ENCODE data around the gene APOBR. TPM values are rescaled to one million over a fixed set of nuclear protein-coding genes. Genes with fewer than 3 reads are reported as not detected.

APOBR gene
- total and polyA plus RNA-seq, 7 experiments from 2014 or later, result 0.22 to 28.8 (median 4.5) TPM

DNA sequence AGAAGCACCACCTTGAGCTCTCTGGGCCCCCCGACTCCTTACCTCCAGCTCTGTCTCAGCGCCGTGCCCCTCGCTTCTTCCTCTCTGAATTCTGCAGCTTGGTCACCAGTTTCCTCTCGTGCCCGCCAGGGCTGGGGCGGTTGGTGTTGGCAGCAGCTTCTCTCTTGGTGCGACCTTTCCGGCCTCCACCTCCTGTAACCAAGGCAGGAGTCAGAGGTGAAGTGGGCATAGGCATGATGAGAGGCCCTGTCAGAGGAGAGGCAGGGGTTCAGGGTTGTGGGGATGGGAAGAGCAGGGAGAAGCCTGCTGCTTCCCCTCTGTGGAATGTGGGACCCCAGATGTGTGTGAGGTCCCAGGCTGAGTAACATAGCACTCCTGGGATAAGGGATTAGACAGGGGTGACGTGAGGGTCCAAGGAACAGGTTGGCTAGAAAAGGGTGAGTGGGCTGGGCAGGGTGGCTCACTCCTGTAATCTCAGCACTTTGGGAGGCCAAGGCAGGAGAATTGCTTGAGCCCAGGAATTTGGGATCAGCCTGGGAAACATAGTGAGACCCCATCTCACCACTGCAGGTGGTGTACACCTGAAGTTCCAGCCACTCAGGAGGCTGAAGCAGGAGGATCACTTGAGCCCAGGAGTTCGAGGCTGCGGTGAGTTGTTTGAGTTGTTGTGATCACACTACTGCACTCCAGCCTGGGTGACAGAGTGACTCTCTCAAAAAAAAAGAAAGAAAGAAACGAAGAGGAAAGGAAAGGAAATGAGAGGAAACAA is 43.7 kb downstream of the APOBR start:
- Mint-ChIP-seq H3K4me1 (peaks cover 18 to 70% (median 47%) of the 10 kb centered on the region in 7 donors), H3K36me3 (peaks cover 0 to 8% (median 4%) of the 10 kb centered on the region in 5 donors), H3K4me3 (peak overlapping the region in 1 of 10 donors; percentile 2), H3K9me3 (peaks cover 0 to 4% (median 0%) of the 10 kb centered on the region in 11 donors), H3K27me3 (no peaks in the 10 kb centered on the region), H3K27ac (peak overlapping the region; percentile 5 to 87 (median 76))
- POLR2A ChIA-PET, result interaction anchor here (0.7 kb wide), 1 partner anchor 22 kb away, joined by 3 read pairs; no protein-coding TSS in a partner anchor
- no peak overlapping the region for H3K4me3 ChIP-seq (ENCODE audit: low read length)
- ATAC-seq, result no peak
- CTCF ChIA-PET, result no interaction called here
- peaks cover 19% of the 10 kb centered on the region in 2 donors for H3K4me1 ChIP-seq (ENCODE audit: control insufficient read depth in 2 of 2, insufficient read depth in 2 of 2, low read length in 2 of 2)
- H3K27ac ChIP-seq (ENCODE audit: low read depth, low read length), result no peak overlapping the region
- no peaks in the 10 kb centered on the region for H3K9me3 ChIP-seq (ENCODE audit: control insufficient read depth in 2 of 3, low read length in 3 of 3)
- intact Hi-C loops (cut with micrococcal nuclease), result no loop called here
- H3K27me3 ChIP-seq (ENCODE audit: control insufficient read depth in 2 of 2, insufficient read depth in 2 of 2, low read length in 2 of 2), result no peaks in the 10 kb centered on the region
- no peak for DNase-seq
- H3K36me3 ChIP-seq (ENCODE audit: control insufficient read depth in 2 of 3, insufficient read depth in 3 of 3, low read length in 3 of 3), result no peaks in the 10 kb centered on the region

DNA sequence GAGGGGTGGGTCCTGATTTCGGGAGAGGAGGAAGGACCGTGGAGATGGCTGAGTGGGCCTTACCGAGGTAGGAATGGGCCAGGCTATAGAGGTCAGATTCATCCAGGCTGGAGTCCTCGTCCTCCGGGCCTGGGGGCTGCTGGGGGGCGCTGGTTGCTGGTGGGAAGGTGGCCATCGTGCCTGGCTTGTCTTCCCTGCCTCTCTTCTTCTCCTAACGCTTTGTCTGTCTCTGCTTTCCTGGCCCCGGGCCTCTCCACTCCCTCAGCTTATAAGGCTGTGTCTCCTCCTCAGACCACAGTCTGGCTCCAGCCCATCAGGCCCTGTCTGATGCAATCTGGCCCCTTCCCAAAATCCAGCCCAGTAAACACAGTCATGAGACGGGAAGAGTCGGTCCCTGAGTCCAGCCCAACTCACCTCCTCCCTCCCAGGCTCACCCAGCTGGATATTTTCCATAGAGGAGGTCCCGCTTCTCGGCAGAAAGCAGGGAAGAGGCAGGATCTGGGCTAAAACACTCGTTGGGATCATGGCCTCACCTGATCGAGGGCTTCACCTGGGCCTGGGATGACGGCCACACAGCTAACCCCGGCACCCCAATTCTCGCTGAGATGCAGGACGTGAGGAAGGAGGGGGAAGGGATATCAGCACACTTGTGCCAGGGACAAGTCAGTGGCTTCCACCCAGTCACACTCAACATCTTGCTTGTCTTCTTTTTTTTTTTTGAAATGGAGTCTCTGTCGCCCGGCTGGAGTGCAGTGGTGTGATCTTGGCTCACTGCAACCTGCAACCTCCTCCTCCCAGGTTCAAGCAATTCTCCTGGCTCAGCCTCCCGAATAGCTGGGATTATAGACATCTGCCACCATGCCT is 44.5 kb downstream of the APOBR start, which contains the start of gene NUPR1:
TSS of gene NUPR1 (minus strand) at position 242 of the 864 bp plus-strand sequence. CDS start at position 175, 67 bp downstream.
- no peaks in the 10 kb centered on the region for H3K9me3 ChIP-seq (ENCODE audit: control insufficient read depth in 2 of 3, low read length in 3 of 3)
- H3K36me3 ChIP-seq (ENCODE audit: control insufficient read depth in 2 of 3, insufficient read depth in 3 of 3, low read length in 3 of 3), result no peaks in the 10 kb centered on the region
- no peak within 1 kb of the TSS for H3K4me3 ChIP-seq (ENCODE audit: low read length)
- Mint-ChIP-seq H3K4me3 (peak within 1 kb of the TSS in 1 of 10 donors; percentile 2), H3K27me3 (no peaks in the 10 kb centered on the region), H3K36me3 (peaks cover 0 to 6% (median 4%) of the 10 kb centered on the region in 5 donors), H3K4me1 (peaks cover 18 to 65% (median 40%) of the 10 kb centered on the region in 7 donors), H3K9me3 (peaks cover 0 to 4% (median 0%) of the 10 kb centered on the region in 11 donors), H3K27ac (peak within 1 kb of the TSS; percentile 5 to 87 (median 76))
- ATAC-seq (no peak), DNase-seq (no peak)
- POLR2A ChIA-PET, result no interaction called here
- peaks cover 17 to 18% of the 10 kb centered on the region in 2 donors for H3K4me1 ChIP-seq (ENCODE audit: control insufficient read depth in 2 of 2, insufficient read depth in 2 of 2, low read length in 2 of 2)
- CTCF ChIA-PET, result no interaction called here
- no peak within 1 kb of the TSS for H3K27ac ChIP-seq (ENCODE audit: low read depth, low read length)
- intact Hi-C loops (cut with micrococcal nuclease), result no loop called here
- H3K27me3 ChIP-seq (ENCODE audit: control insufficient read depth in 2 of 2, insufficient read depth in 2 of 2, low read length in 2 of 2), result no peaks in the 10 kb centered on the region

DNA sequence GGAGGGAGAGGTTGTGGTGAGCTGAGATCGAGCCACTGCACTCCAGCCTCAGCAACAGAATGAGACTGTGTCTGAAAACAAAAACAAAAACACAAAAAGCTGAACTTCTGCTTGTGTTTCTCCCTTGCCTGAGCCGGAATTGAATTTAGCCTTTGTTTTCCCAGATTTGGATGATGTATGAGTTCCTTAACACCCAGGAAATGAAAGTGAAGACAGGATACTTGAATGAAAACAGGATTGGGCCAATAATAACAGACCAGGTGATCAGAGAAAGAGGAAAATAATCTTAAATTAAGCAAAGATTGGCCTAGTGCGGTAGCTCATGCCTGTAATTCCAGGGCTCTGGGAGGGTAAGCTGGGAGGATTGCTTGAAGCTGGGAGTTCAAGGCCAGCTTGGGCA is 45.9 kb downstream of the APOBR start:
- Histone ChIP-seq H3K27me3 (ENCODE audit: control insufficient read depth in 2 of 2, insufficient read depth in 2 of 2, low read length in 2 of 2) (no peaks in the 10 kb centered on the region), H3K36me3 (ENCODE audit: control insufficient read depth in 2 of 3, insufficient read depth in 3 of 3, low read length in 3 of 3) (no peaks in the 10 kb centered on the region), H3K27ac (ENCODE audit: low read depth, low read length) (no peak overlapping the region), H3K4me3 (ENCODE audit: low read length) (no peak overlapping the region), H3K9me3 (ENCODE audit: control insufficient read depth in 2 of 3, low read length in 3 of 3) (no peaks in the 10 kb centered on the region), H3K4me1 (ENCODE audit: control insufficient read depth in 2 of 2, insufficient read depth in 2 of 2, low read length in 2 of 2) (peaks cover 3 to 4% of the 10 kb centered on the region in 2 donors)
- DNase-seq (no peak), ATAC-seq (no peak)
- Mint-ChIP-seq H3K36me3 (no peaks in the 10 kb centered on the region), H3K4me3 (no peak overlapping the region), H3K9me3 (peaks cover 0 to 1% (median 0%) of the 10 kb centered on the region in 11 donors), H3K27ac (peak overlapping the region in 4 of 9 donors; percentile 34 to 60 (median 42)), H3K4me1 (peaks cover 5 to 51% (median 26%) of the 10 kb centered on the region in 7 donors), H3K27me3 (no peaks in the 10 kb centered on the region)
- intact Hi-C loops (cut with micrococcal nuclease), result no loop called here
- ChIA-PET CTCF (interaction anchor here (0.6 kb wide), 1 partner anchor 235 kb away, joined by 7 read pairs; no protein-coding TSS in a partner anchor), POLR2A (interaction anchor here (1.5 kb wide), 1 partner anchor 16 kb away, joined by 6 read pairs; no protein-coding TSS in a partner anchor)

DNA sequence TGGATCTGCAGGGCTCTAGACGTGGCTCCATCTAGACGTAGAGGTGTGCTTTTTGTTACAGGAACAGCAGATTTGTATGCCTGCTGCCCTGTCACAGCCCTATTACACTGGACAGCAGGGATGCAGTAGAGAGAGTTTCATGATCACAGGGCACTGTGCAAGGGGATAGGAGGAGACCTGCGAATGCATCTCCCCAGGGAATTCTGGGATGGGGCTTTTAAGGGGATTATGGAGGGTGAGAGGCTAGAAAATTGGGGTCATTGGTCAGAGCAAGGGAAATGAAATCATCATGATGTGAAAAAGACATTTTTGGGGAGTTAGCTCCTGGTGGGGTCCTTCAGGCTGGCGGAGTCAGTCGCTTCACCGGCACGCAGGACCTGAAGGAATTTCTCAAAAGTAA is 48.2 kb downstream of the APOBR start:
- H3K9me3 Mint-ChIP-seq, result no peaks in the 10 kb centered on the region
- no peaks in the 10 kb centered on the region for H3K9me3 ChIP-seq (ENCODE audit: control insufficient read depth in 2 of 3, low read length in 3 of 3)
- ChIA-PET CTCF (interaction anchor here (1.6 kb wide), 1 partner anchor 14 kb away, joined by 3 read pairs; no protein-coding TSS in a partner anchor), POLR2A (interaction anchor here (0.6 to 1.7 kb wide), 3 partner anchors 8 to 44 kb away, joined by 3 to 8 read pairs (median 4); no protein-coding TSS in a partner anchor)
- no peaks in the 10 kb centered on the region for H3K27me3 ChIP-seq (ENCODE audit: control insufficient read depth in 2 of 2, insufficient read depth in 2 of 2, low read length in 2 of 2)
- peaks cover 0 to 33% (median 15%) of the 10 kb centered on the region in 7 donors for H3K4me1 Mint-ChIP-seq
- intact Hi-C loops (cut with micrococcal nuclease), result no loop called here
- ATAC-seq, result no peak
- H3K4me1 ChIP-seq (ENCODE audit: control insufficient read depth in 2 of 2, insufficient read depth in 2 of 2, low read length in 2 of 2), result no peaks in the 10 kb centered on the region
- H3K36me3 ChIP-seq (ENCODE audit: control insufficient read depth in 2 of 3, insufficient read depth in 3 of 3, low read length in 3 of 3), result no peaks in the 10 kb centered on the region
- H3K27me3 Mint-ChIP-seq, result peaks cover 0 to 7% (median 0%) of the 10 kb centered on the region in 5 donors
- H3K27ac ChIP-seq (ENCODE audit: low read depth, low read length), result no peak overlapping the region
- no peak overlapping the region for H3K4me3 ChIP-seq (ENCODE audit: low read length)
- no peak for DNase-seq
- H3K4me3 Mint-ChIP-seq, result peak overlapping the region in 1 of 10 donors; percentile 1
- no peaks in the 10 kb centered on the region for H3K36me3 Mint-ChIP-seq
- peak overlapping the region in 5 of 9 donors; percentile 29 to 86 (median 61) for H3K27ac Mint-ChIP-seq

DNA sequence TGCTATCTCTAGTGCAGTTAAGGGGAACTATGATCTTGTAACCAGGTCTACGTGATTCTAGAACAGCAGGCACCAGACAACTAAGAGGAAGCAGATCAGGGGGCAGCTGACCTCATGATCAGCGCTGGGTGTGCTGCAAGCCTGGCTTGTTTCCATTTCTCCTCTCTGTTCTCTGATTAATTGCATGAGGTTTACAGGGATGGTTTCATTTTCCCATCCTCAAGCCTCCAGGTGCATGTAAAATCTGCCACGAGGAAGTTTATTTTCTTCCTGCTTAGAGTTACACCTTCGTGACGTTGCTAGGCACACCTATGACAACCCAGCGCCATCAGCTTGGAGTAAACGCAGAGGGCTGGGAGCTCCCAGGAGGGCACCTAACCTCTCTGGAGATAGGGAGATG is 48.6 kb downstream of the APOBR start:
- Mint-ChIP-seq H3K4me3 (peak overlapping the region in 1 of 10 donors; percentile 1), H3K27ac (peak overlapping the region in 6 of 9 donors; percentile 29 to 62 (median 50)), H3K27me3 (peaks cover 0 to 10% (median 0%) of the 10 kb centered on the region in 5 donors), H3K36me3 (no peaks in the 10 kb centered on the region), H3K4me1 (peaks cover 0 to 28% (median 12%) of the 10 kb centered on the region in 7 donors), H3K9me3 (no peaks in the 10 kb centered on the region)
- DNase-seq, result no peak
- Histone ChIP-seq H3K4me3 (ENCODE audit: low read length) (no peak overlapping the region), H3K36me3 (ENCODE audit: control insufficient read depth in 2 of 3, insufficient read depth in 3 of 3, low read length in 3 of 3) (no peaks in the 10 kb centered on the region), H3K9me3 (ENCODE audit: control insufficient read depth in 2 of 3, low read length in 3 of 3) (no peaks in the 10 kb centered on the region), H3K27ac (ENCODE audit: low read depth, low read length) (no peak overlapping the region), H3K4me1 (ENCODE audit: control insufficient read depth in 2 of 2, insufficient read depth in 2 of 2, low read length in 2 of 2) (no peaks in the 10 kb centered on the region), H3K27me3 (ENCODE audit: control insufficient read depth in 2 of 2, insufficient read depth in 2 of 2, low read length in 2 of 2) (no peaks in the 10 kb centered on the region)
- CTCF ChIA-PET, result interaction anchor here (0.6 to 1.6 kb wide), 2 partner anchors 14 to 264 kb away, joined by 3 read pairs; no protein-coding TSS in a partner anchor
- ATAC-seq, result peak; percentile 89
- POLR2A ChIA-PET, result interaction anchor here (0.6 to 1.7 kb wide), 3 partner anchors 9 to 11 kb away, joined by 3 to 8 read pairs (median 6); partner anchors contain the start of gene SGF29
- intact Hi-C loops (cut with micrococcal nuclease), result no loop called here

DNA sequence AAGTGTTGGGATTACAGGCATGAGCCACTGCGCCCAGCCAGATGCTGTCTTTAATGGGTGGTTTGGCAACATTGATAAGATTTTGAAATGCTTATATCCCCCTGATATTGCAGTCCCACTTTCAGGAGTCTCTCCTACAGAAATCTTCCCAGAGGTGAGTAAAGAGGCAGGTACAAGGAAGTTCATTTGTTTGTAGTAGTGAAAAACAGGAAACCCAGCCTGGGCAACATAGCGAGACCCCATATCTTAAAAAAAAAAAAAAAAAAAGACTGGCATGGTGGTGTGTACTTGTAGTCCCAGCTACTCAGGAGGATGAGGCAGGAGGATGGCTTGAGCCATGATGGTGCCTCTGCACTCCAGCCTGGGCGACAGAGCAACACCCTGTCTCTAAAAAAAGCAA is 50.6 kb downstream of the APOBR start:
- POLR2A ChIA-PET, result interaction anchor here (0.8 to 1.7 kb wide), 3 partner anchors 9 to 53 kb away, joined by 5 to 9 read pairs (median 6); partner anchors contain the start of gene SGF29
- CTCF ChIA-PET, result interaction anchor here (0.6 to 1.2 kb wide), 3 partner anchors 11 to 52 kb away, joined by 3 read pairs; no protein-coding TSS in a partner anchor
- Mint-ChIP-seq H3K4me3 (no peak overlapping the region), H3K9me3 (no peaks in the 10 kb centered on the region), H3K27ac (no peak overlapping the region), H3K27me3 (peaks cover 0 to 11% (median 0%) of the 10 kb centered on the region in 5 donors), H3K4me1 (peaks cover 4 to 21% (median 13%) of the 10 kb centered on the region in 7 donors), H3K36me3 (no peaks in the 10 kb centered on the region)
- H3K4me3 ChIP-seq (ENCODE audit: low read length), result no peak overlapping the region
- no peaks in the 10 kb centered on the region for H3K27me3 ChIP-seq (ENCODE audit: control insufficient read depth in 2 of 2, insufficient read depth in 2 of 2, low read length in 2 of 2)
- peaks cover 0 to 6% of the 10 kb centered on the region in 2 donors for H3K4me1 ChIP-seq (ENCODE audit: control insufficient read depth in 2 of 2, insufficient read depth in 2 of 2, low read length in 2 of 2)
- no peaks in the 10 kb centered on the region for H3K36me3 ChIP-seq (ENCODE audit: control insufficient read depth in 2 of 3, insufficient read depth in 3 of 3, low read length in 3 of 3)
- no peaks in the 10 kb centered on the region for H3K9me3 ChIP-seq (ENCODE audit: control insufficient read depth in 2 of 3, low read length in 3 of 3)
- H3K27ac ChIP-seq (ENCODE audit: low read depth, low read length), result no peak overlapping the region
- DNase-seq (no peak), ATAC-seq (no peak)
- intact Hi-C loops (cut with micrococcal nuclease), result no loop called here
